ENCODE results near the gene S100A10.

GRCh38 chr1:151964510-151964909 lies 29.1 kb downstream of the S100A10 start:
- TF ChIP-seq POLR2AphosphoS5 (IDR thresholded peaks at IDR 0.05) = no peak
- no peak for TF ChIP-seq CTCF (IDR thresholded peaks at IDR 0.05 in 8 of 11, conservative IDR thresholded peaks at IDR 0.05 in 3 of 11)
- TF ChIP-seq POLR2A (IDR thresholded peaks at IDR 0.05) = no peak
